ENCODE data around the gene BCAS3. TPM values are rescaled to one million over a fixed set of nuclear protein-coding genes. Genes with fewer than 3 reads are reported as not detected.

BCAS3 gene
- total RNA-seq, 2 experiments from 2014 or later = 5.1 to 6.9 TPM

- Mint-ChIP-seq H3K9me3 (peaks cover 11% of the 10 kb centered on the region), H3K36me3 (ENCODE audit: low read depth) (peaks cover 5% of the 10 kb centered on the region), H3K27ac (no peak overlapping the region), H3K4me1 (ENCODE audit: low read depth) (no peaks in the 10 kb centered on the region), H3K4me3 (no peak overlapping the region), H3K27me3 (no peaks in the 10 kb centered on the region)
- ATAC-seq (no peak), DNase-seq (no peak)
- intact Hi-C loops (cut with micrococcal nuclease) = no loop called here
- ChIA-PET POLR2A (no interaction called here), CTCF (no interaction called here)
- TF ChIP-seq CTCF (IDR thresholded peaks at IDR 0.05) = no peak
These were observed 236.4 kb downstream of the BCAS3 start for GRCh38 chr17:60914078-60914477.

- H3K9me3 Mint-ChIP-seq = peaks cover 11% of the 10 kb centered on the region
- intact Hi-C loops (cut with micrococcal nuclease) = no loop called here
- H3K27me3 Mint-ChIP-seq = no peaks in the 10 kb centered on the region
- POLR2A ChIA-PET = no interaction called here
- H3K27ac Mint-ChIP-seq = no peak overlapping the region
- H3K36me3 Mint-ChIP-seq (ENCODE audit: low read depth) = peaks cover 5% of the 10 kb centered on the region
- no peak for ATAC-seq
- CTCF ChIA-PET = no interaction called here
- no peak for DNase-seq
- H3K4me1 Mint-ChIP-seq (ENCODE audit: low read depth) = no peaks in the 10 kb centered on the region
- no peak for TF ChIP-seq CTCF (IDR thresholded peaks at IDR 0.05)
- H3K4me3 Mint-ChIP-seq = no peak overlapping the region
These were observed 238.4 kb downstream of the BCAS3 start for GRCh38 chr17:60916043-60916442.

- POLR2A ChIA-PET = no interaction called here
- CTCF ChIA-PET = no interaction called here
These were observed 242.5 kb downstream of the BCAS3 start for GRCh38 chr17:60920107-60920506.

GRCh38 chr17:60923000-60923399, 245.3 kb downstream of the BCAS3 start:
- Mint-ChIP-seq H3K4me3 (no peak overlapping the region), H3K9me3 (no peaks in the 10 kb centered on the region), H3K4me1 (ENCODE audit: low read depth) (no peaks in the 10 kb centered on the region), H3K36me3 (ENCODE audit: low read depth) (no peaks in the 10 kb centered on the region), H3K27ac (no peak overlapping the region), H3K27me3 (no peaks in the 10 kb centered on the region)
- DNase-seq (no peak), ATAC-seq (no peak)
- POLR2A ChIA-PET = no interaction called here
- intact Hi-C loops (cut with micrococcal nuclease) = no loop called here
- TF ChIP-seq CTCF (IDR thresholded peaks at IDR 0.05) = no peak
- CTCF ChIA-PET = no interaction called here

More at GRCh38 chr17:60920107-60920506, 242.5 kb downstream of the BCAS3 start:
- ATAC-seq (no peak), DNase-seq (no peak)
- Mint-ChIP-seq H3K9me3 (peaks cover 10% of the 10 kb centered on the region), H3K27me3 (no peaks in the 10 kb centered on the region), H3K27ac (no peak overlapping the region), H3K36me3 (ENCODE audit: low read depth) (peaks cover 5% of the 10 kb centered on the region), H3K4me1 (ENCODE audit: low read depth) (no peaks in the 10 kb centered on the region), H3K4me3 (no peak overlapping the region)
- TF ChIP-seq CTCF (IDR thresholded peaks at IDR 0.05) = no peak
- intact Hi-C loops (cut with micrococcal nuclease) = no loop called here

- DNase-seq = no peak
- no peak for TF ChIP-seq CTCF (IDR thresholded peaks at IDR 0.05)
- no peak overlapping the region for H3K4me3 Mint-ChIP-seq
- no peak for ATAC-seq
- POLR2A ChIA-PET = no interaction called here
- CTCF ChIA-PET = no interaction called here
- H3K9me3 Mint-ChIP-seq = no peaks in the 10 kb centered on the region
- H3K27me3 Mint-ChIP-seq = no peaks in the 10 kb centered on the region
- H3K4me1 Mint-ChIP-seq (ENCODE audit: low read depth) = no peaks in the 10 kb centered on the region
- H3K27ac Mint-ChIP-seq = no peak overlapping the region
- H3K36me3 Mint-ChIP-seq (ENCODE audit: low read depth) = no peaks in the 10 kb centered on the region
- intact Hi-C loops (cut with micrococcal nuclease) = no loop called here
These were observed 249.0 kb downstream of the BCAS3 start for GRCh38 chr17:60926466-60927183.

Measured in activated CD8-positive, alpha-beta T cell treated with anti-CD3 and anti-CD28 coated beads for 36 hours (primary cell).